ENCODE measurements around the gene NID1.

Gene NID1

DNA sequence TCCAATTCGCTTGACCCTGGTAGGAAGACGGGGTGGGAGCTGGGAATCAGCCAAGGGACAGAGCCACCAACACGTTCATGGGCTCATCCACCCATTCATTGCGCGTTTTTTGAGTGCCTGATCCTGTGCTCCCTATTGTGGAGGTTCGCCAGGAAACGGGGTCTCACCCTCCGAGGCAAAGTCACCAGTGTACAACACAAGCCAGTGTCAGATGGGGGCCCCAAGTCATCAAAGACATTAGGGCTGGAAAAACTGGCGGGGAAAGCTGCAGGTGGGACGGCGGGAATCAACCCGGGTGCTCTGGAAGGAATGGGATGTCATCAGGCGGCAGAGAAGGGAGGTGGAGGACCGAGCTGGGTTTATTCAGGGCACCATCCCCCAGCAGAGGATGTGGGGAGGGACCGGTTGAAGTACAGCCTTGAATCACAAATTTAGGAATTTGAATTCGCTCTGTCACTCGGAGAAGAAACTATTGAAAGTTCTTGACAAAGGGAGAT, 667 bp upstream of the NID1 start:
- TF ChIP-seq, protein P1, sequence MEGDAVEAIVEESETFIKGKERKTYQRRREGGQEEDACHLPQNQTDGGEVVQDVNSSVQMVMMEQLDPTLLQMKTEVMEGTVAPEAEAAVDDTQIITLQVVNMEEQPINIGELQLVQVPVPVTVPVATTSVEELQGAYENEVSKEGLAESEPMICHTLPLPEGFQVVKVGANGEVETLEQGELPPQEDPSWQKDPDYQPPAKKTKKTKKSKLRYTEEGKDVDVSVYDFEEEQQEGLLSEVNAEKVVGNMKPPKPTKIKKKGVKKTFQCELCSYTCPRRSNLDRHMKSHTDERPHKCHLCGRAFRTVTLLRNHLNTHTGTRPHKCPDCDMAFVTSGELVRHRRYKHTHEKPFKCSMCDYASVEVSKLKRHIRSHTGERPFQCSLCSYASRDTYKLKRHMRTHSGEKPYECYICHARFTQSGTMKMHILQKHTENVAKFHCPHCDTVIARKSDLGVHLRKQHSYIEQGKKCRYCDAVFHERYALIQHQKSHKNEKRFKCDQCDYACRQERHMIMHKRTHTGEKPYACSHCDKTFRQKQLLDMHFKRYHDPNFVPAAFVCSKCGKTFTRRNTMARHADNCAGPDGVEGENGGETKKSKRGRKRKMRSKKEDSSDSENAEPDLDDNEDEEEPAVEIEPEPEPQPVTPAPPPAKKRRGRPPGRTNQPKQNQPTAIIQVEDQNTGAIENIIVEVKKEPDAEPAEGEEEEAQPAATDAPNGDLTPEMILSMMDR (IDR thresholded peaks at IDR 0.05; ENCODE audit: low read length, missing control alignments) = no peak
- DNase-seq (ENCODE audit: low read depth) = no peak
- peak overlapping the region; percentile 79 for H3K4me3 ChIP-seq (replicated peaks; ENCODE audit: low read depth, low read length)

DNA sequence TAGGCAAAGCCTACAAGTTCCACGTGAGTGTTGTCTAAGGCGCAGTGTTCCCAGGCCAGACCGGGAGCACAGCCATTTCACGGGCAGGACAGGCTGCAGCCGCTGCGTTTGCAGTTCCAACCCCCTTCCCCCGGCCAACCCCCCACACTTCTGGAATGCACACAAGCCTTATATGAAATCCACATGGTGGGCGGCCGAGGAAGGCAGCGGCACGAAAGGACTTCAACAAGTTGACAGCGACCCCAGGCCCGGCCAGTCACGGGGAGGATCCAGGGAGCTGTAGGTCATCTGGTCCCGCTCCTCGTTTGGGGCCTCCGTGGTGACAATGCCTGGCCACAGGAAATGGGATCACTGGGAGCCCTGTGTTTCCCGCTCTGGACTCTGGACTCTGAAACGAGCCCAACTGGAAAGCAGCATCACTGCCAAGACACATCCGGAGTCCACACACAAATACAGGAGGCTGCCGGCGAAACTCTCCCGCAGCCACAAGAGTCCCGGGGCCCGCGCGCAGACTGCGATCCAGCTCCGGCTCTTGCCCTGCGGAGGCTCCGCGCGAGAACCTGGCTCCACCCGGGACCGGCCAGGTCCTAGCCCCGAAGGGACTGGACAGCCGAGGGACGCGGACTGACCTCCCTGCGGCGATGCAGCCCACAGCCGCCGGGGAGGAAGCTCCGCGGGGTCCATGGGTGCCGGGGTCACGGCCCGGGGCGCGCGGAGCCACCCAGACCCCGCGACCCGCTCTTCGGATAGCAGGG, 794 bp downstream of the NID1 start:
- H3K4me3 ChIP-seq (replicated peaks; ENCODE audit: low read depth, low read length) = peak overlapping the region; percentile 79
- DNase-seq (ENCODE audit: low read depth) = peak; percentile 76
- TF ChIP-seq, protein P1 (IDR thresholded peaks at IDR 0.05; ENCODE audit: low read length, missing control alignments) = no peak

DNA sequence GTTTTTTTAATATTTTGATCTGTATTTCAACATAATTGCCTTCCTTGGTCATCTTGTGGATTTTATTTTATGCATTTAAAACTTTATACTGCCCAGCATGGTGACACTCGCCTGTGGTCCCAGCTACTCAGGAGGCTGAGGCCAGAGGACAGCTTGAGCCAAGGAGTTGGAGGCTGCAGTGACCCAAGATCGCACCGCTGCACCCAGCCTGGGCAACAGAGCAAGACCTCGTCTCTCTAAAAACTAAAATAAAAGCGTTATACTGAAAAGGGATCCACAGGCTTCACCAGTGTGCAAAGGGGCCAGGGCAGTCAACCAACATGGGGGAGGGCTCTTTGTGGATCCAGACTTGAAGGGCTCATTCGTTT, 1.4 kb downstream of the NID1 start:
- H3K4me3 ChIP-seq (replicated peaks; ENCODE audit: low read depth, low read length) = peak overlapping the region; percentile 79
- TF ChIP-seq, protein P1 (IDR thresholded peaks at IDR 0.05; ENCODE audit: low read length, missing control alignments) = no peak
- no peak for DNase-seq (ENCODE audit: low read depth)

DNA sequence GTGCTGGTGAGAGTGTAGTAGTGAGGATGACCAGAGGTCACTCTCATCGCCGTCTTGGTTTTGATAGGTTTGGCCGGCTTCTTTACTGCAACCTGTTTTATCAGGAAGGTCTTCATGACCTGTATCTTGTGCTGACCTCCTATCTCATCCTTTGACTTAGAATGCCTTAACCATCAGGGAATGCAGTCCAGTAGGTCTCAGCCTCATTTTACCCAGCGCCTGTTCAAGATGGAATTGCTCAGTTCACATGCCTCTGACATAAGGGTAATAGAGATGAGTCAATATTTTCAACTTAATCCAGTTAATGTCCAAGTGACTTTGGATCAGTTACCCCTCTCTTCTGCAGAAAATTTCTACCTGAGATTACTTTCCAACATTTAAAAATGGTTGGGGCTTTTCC, 4.6 kb downstream of the NID1 start:
- TF ChIP-seq, protein P1 (IDR thresholded peaks at IDR 0.05; ENCODE audit: low read length, missing control alignments) = no peak
- H3K4me3 ChIP-seq (replicated peaks; ENCODE audit: low read depth, low read length) = no peak overlapping the region
- no peak for DNase-seq (ENCODE audit: low read depth)

DNA sequence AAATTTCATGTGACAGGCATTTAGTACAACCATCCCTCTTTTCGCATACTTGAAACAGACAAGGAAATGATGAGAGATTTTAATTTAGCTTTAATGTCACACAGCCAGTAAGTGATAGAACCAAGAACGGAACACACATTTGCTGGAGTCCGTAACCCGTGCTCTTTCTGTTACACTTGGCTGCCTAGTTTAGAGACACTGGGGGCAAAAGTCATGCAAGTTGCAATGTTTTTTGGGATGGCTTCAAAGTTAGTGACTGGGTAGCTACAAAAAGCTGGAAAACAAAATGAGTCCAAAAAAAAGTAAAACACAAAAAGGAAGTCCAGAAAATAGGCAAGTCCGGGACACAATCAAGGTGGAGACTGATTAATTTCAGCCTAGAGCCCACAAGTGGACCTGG, 5.9 kb downstream of the NID1 start:
- TF ChIP-seq, protein P1 (IDR thresholded peaks at IDR 0.05; ENCODE audit: low read length, missing control alignments) = no peak
- DNase-seq (ENCODE audit: low read depth) = no peak
- H3K4me3 ChIP-seq (replicated peaks; ENCODE audit: low read depth, low read length) = no peak overlapping the region

DNA sequence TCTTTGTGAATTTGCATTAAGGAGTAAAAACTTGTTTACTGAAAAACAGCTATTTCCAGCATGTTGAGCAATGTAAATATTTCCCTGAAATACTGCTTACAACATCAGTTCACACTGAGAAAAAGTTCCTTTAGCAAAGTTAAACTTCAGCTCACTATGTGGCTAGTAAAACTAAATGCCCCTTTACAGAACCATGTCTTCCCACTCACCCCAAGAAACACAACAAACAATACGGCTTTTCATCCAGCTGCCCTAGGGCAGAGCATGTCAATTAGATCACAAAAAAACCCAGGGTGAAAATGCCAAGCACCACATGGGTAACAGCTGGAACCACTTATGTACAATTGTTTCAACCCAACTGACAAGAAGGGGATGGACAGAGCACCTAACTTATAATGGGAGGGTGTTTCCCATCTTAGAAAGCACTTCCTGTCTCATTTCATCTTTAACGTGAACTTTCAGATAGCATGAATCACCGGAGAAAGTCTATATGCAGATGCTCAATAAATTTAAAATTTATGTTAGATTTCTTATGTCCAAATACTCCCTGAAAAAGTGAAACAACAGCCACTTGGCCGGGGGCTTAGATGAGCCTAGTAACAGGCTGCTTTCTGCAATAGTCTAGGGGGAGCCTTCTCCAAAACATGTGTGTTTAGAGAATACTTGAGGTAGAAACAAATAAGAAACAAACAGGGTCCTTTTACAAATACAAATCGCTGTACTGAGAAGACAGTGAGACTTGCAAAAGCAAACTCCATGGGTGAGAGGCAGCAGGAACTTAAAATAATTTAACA, 6.6 kb downstream of the NID1 start:
- H3K4me3 ChIP-seq (replicated peaks; ENCODE audit: low read depth, low read length) = no peak overlapping the region
- TF ChIP-seq, protein P1 (IDR thresholded peaks at IDR 0.05; ENCODE audit: low read length, missing control alignments) = no peak
- peak; percentile 63 for DNase-seq (ENCODE audit: low read depth)

Measured in fibroblast of pulmonary artery (primary cell).